Upper lobe of left lung (tissue), 4 donors: ENCODE measurements around the gene MSGN1.

Experiments
- CTCF ChIP-seq, 6 experiments: fragments of 450-650 bp in 4 of 6; fragments of 200-600 bp in 2 of 6; sonication (generic) in 2 of 6; IDR thresholded peaks; one replicate each; pipeline ENCODE4 v1.5.1; 2016 to 2019; ENCODE audit warnings: antibody characterized with exemption in 6 of 6
- EP300 ChIP-seq, 4 donors: sonication (generic); formaldehyde crosslinking; IDR thresholded peaks; one replicate each; pipeline ENCODE4 v1.5.1; 2017; ENCODE audit warnings: antibody characterized with exemption in 4 of 4, control low read depth in 2 of 4
- POLR2AphosphoS5 ChIP-seq, 2 donors: sonication (generic); formaldehyde crosslinking; IDR thresholded peaks; one replicate each; pipeline ENCODE4 v1.5.1; 2017; ENCODE audit warnings: antibody characterized with exemption in 2 of 2

- TF ChIP-seq EP300 (IDR thresholded peaks at IDR 0.05) (no peak), CTCF (IDR thresholded peaks at IDR 0.05) (no peak), POLR2AphosphoS5 (IDR thresholded peaks at IDR 0.05) (no peak)
Measured at GRCh38 chr2:17858064-17858463, 41.8 kb downstream of the MSGN1 start.
